HEK293 (cell line): ENCODE results near the gene S1PR5.

Source experiments
- CTCF ChIA-PET: fragments of 350-600 bp; formaldehyde crosslinking; extraction: SDS; loops from one replicate; lab custom pipeline; 2021; ENCODE audit warnings: antibody characterized with exemption; lab: Yijun Ruan, JAX
- POLR2A ChIA-PET: fragments of 300-600 bp; formaldehyde crosslinking; extraction: SDS; loops from one replicate; lab custom pipeline; 2020; ENCODE audit warnings: antibody characterized with exemption, inconsistent platforms; lab: Yijun Ruan, JAX
- H3K27ac ChIP-seq: fragments of 200-500 bp; sonication (Bioruptor generic); 2 replicates; pipeline ENCODE4 v1.5.1; 2014; ENCODE audit warnings: low read depth, low read length, control low read depth, inconsistent platforms; ENCODE audit errors: extremely low read depth
- H3K36me3 ChIP-seq, 2 experiments: fragments of 200-500 bp in 1 of 2; sonication (Bioruptor generic) in 1 of 2; 1 replicate in 1 of 2; 2 replicates in 1 of 2; pipeline ENCODE4 v1.5.1; 2014 to 2017; ENCODE audit warnings: inconsistent platforms in 2 of 2, low read length in 2 of 2; ENCODE audit not compliant: control insufficient read depth in 2 of 2, insufficient read depth in 1 of 2
- H3K4me1 ChIP-seq: fragments of 200-500 bp; sonication (Bioruptor generic); 2 replicates; pipeline ENCODE4 v1.5.1; 2014; ENCODE audit warnings: mild to moderate bottlenecking, low read length, inconsistent platforms; ENCODE audit not compliant: control insufficient read depth, insufficient read depth
- H3K4me3 ChIP-seq: 2 replicates; pipeline ENCODE4 v1.5.1; 2011; ENCODE audit warnings: low read depth, mild to moderate bottlenecking, control low read depth, low read length, moderate library complexity
- H3K9me3 ChIP-seq: fragments of 200-500 bp; sonication (Bioruptor generic); 2 replicates; pipeline ENCODE4 v1.5.1; 2014; ENCODE audit warnings: low read depth, low read length, inconsistent platforms; ENCODE audit not compliant: control insufficient read depth, insufficient read depth
- GLIS1 ChIP-seq: fragments of 450-650 bp; formaldehyde crosslinking; IDR thresholded peaks from 2 replicates; pipeline ENCODE4 v1.5.1; 2016; ENCODE audit warnings: missing biosample characterization, missing genetic modification characterization
- HOXD13 ChIP-seq: sonication (generic); formaldehyde crosslinking; IDR thresholded peaks from 2 replicates; pipeline ENCODE4 v1.8.0; 2022; ENCODE audit warnings: missing genetic modification reagents, borderline replicate concordance
- KLF1 ChIP-seq: fragments of 450-650 bp; formaldehyde crosslinking; IDR thresholded peaks from 2 replicates; pipeline ENCODE4 v1.5.1; 2016; ENCODE audit warnings: missing biosample characterization, missing genetic modification characterization
- PRDM2 ChIP-seq: fragments of 450-650 bp; formaldehyde crosslinking; IDR thresholded peaks from 2 replicates; pipeline ENCODE4 v1.5.1; 2016; ENCODE audit warnings: missing biosample characterization, missing genetic modification characterization, borderline replicate concordance
- SP3 ChIP-seq: fragments of 450-650 bp; formaldehyde crosslinking; IDR thresholded peaks from 2 replicates; pipeline ENCODE4 v1.5.1; 2016; ENCODE audit warnings: missing biosample characterization, missing genetic modification characterization
- SP7 ChIP-seq: fragments of 450-650 bp; formaldehyde crosslinking; IDR thresholded peaks from 2 replicates; pipeline ENCODE4 v1.5.1; 2016; ENCODE audit warnings: missing biosample characterization, missing genetic modification characterization
- YY2 ChIP-seq: fragments of 450-650 bp; formaldehyde crosslinking; IDR thresholded peaks from 2 replicates; pipeline ENCODE4 v1.5.1; 2016; ENCODE audit warnings: missing biosample characterization, missing genetic modification characterization
- ZBTB20 ChIP-seq: fragments of 450-650 bp; formaldehyde crosslinking; IDR thresholded peaks from 2 replicates; pipeline ENCODE4 v1.5.1; 2016; ENCODE audit warnings: missing biosample characterization, missing genetic modification characterization
- ZIC2 ChIP-seq: fragments of 450-650 bp; formaldehyde crosslinking; IDR thresholded peaks from 2 replicates; pipeline ENCODE4 v1.5.1; 2016; ENCODE audit warnings: missing biosample characterization, missing genetic modification characterization
- ZNF10 ChIP-seq: fragments of 450-650 bp; formaldehyde crosslinking; IDR thresholded peaks from 2 replicates; pipeline ENCODE4 v1.5.1; 2017; ENCODE audit warnings: missing biosample characterization, missing genetic modification characterization
- ZNF114 ChIP-seq: fragments of 450-650 bp; formaldehyde crosslinking; IDR thresholded peaks from 2 replicates; pipeline ENCODE4 v1.5.0; 2017; ENCODE audit warnings: missing biosample characterization, missing genetic modification characterization
- ZNF211 ChIP-seq: fragments of 450-650 bp; formaldehyde crosslinking; IDR thresholded peaks from 2 replicates; pipeline ENCODE4 v1.5.1; 2016; ENCODE audit warnings: low read depth, missing biosample characterization, missing genetic modification characterization
- ZNF24 ChIP-seq: fragments of 450-650 bp; formaldehyde crosslinking; IDR thresholded peaks from 2 replicates; pipeline ENCODE4 v1.5.1; 2016; ENCODE audit warnings: missing biosample characterization, missing genetic modification characterization
- ZNF311 ChIP-seq: fragments of 450-650 bp; formaldehyde crosslinking; IDR thresholded peaks from 2 replicates; pipeline ENCODE4 v1.5.1; 2017; ENCODE audit warnings: missing biosample characterization, missing genetic modification characterization, borderline replicate concordance
- ZNF354C ChIP-seq: fragments of 450-650 bp; formaldehyde crosslinking; IDR thresholded peaks from 2 replicates; pipeline ENCODE4 v1.5.1; 2016; ENCODE audit warnings: missing biosample characterization, missing genetic modification characterization, low read depth, borderline replicate concordance
- ZNF366 ChIP-seq: fragments of 450-650 bp; formaldehyde crosslinking; conservative IDR thresholded peaks from 2 replicates; pipeline ENCODE4 v1.5.1; 2016; ENCODE audit warnings: missing biosample characterization, missing genetic modification characterization
- ZNF416 ChIP-seq: fragments of 450-650 bp; formaldehyde crosslinking; IDR thresholded peaks from 2 replicates; pipeline ENCODE4 v1.5.1; 2016; ENCODE audit warnings: missing biosample characterization, missing genetic modification characterization
- ZNF530 ChIP-seq: fragments of 450-650 bp; formaldehyde crosslinking; IDR thresholded peaks from 2 replicates; pipeline ENCODE4 v1.5.1; 2016; ENCODE audit warnings: low read depth, missing biosample characterization, missing genetic modification characterization
- ZNF561 ChIP-seq: fragments of 450-650 bp; IDR thresholded peaks from 2 replicates; pipeline ENCODE4 v1.5.1; 2018; ENCODE audit warnings: missing biosample characterization, missing genetic modification characterization, borderline replicate concordance
- ZNF596 ChIP-seq: fragments of 450-650 bp; IDR thresholded peaks from 2 replicates; pipeline ENCODE4 v1.5.0; 2018; ENCODE audit warnings: missing biosample characterization, mild to moderate bottlenecking, missing genetic modification characterization, moderate library complexity
- ZNF624 ChIP-seq: fragments of 450-650 bp; formaldehyde crosslinking; IDR thresholded peaks from 2 replicates; pipeline ENCODE4 v1.5.1; 2017; ENCODE audit warnings: missing biosample characterization, missing genetic modification characterization
- ZNF629 ChIP-seq: fragments of 450-650 bp; formaldehyde crosslinking; IDR thresholded peaks from 2 replicates; pipeline ENCODE4 v1.5.1; 2017; ENCODE audit warnings: missing biosample characterization, missing genetic modification characterization
- ZNF707 ChIP-seq: fragments of 450-650 bp; formaldehyde crosslinking; IDR thresholded peaks from 2 replicates; pipeline ENCODE4 v1.5.1; 2016; ENCODE audit warnings: missing biosample characterization, missing genetic modification characterization
- ZNF792 ChIP-seq: fragments of 450-650 bp; formaldehyde crosslinking; IDR thresholded peaks from 2 replicates; pipeline ENCODE4 v1.5.1; 2016; ENCODE audit warnings: missing biosample characterization, missing genetic modification characterization
- ZXDB ChIP-seq: fragments of 450-650 bp; formaldehyde crosslinking; IDR thresholded peaks from 2 replicates; pipeline ENCODE4 v1.5.1; 2016; ENCODE audit warnings: missing biosample characterization, missing genetic modification characterization
- TF ChIP-seq, protein P1 (sequence below): fragments of 450-650 bp; formaldehyde crosslinking; IDR thresholded peaks from 2 replicates; pipeline ENCODE4 v1.5.1; 2016; ENCODE audit warnings: missing biosample characterization, missing genetic modification characterization
- TF ChIP-seq, protein P2 (sequence below): fragments of 450-650 bp; formaldehyde crosslinking; IDR thresholded peaks from 2 replicates; pipeline ENCODE4 v1.5.1; 2016; ENCODE audit warnings: missing biosample characterization, missing genetic modification characterization
- TF ChIP-seq, protein P3 (sequence below): fragments of 450-650 bp; formaldehyde crosslinking; IDR thresholded peaks from 2 replicates; pipeline ENCODE4 v1.5.1; 2017; ENCODE audit warnings: missing biosample characterization, missing genetic modification characterization

S1PR5 gene

DNA sequence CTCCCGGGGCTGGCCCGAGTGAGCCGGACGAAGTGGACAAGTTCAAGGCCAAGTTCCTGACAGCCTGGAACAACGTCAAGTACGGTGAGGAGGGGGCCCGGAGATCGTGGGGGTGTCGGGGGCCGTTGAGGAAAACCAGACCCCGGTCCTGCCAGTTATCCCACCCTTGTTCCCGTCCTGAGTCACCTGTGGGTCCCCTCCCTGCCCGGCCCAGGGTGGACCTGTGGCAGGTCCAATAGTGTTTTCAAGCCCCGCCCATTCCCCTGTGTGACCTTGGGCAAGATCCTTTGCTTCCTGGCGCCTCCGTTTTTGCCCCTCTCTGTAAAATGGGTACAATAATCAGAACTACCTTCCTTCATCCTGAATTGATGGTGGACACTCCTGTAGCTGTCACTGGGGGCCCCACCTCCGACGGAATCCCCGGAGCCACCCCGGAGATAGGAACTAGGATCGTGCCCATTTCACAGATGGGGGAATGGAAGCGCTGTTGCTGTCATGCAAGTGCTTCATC, 27.1 kb upstream of the S1PR5 start (continued):
- TF ChIP-seq, protein P1, sequence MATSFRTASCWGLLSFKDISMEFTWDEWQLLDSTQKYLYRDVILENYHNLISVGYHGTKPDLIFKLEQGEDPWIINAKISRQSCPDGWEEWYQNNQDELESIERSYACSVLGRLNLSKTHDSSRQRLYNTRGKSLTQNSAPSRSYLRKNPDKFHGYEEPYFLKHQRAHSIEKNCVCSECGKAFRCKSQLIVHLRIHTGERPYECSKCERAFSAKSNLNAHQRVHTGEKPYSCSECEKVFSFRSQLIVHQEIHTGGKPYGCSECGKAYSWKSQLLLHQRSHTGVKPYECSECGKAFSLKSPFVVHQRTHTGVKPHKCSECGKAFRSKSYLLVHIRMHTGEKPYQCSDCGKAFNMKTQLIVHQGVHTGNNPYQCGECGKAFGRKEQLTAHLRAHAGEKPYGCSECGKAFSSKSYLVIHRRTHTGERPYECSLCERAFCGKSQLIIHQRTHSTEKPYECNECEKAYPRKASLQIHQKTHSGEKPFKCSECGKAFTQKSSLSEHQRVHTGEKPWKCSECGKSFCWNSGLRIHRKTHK = no peak
- no peak for TF ChIP-seq ZNF530 (tag by site-specific recombination)
- no peak for TF ChIP-seq ZNF114
- TF ChIP-seq ZNF596 (tag by site-specific recombination) = no peak
- TF ChIP-seq ZNF792 (tag by site-specific recombination) = no peak
- no peak for TF ChIP-seq GLIS1
- no peak for TF ChIP-seq ZNF624 (tag by site-specific recombination)
- TF ChIP-seq SP7 (tag by site-specific recombination) = 0 out of 2 replicates have a peak, but pooled peaks have one; percentile 29
- 0 out of 2 replicates have a peak, but pooled peaks have one; percentile 32 for TF ChIP-seq ZNF24 (tag by site-specific recombination)
- TF ChIP-seq ZIC2 (tag by site-specific recombination) = no peak
- TF ChIP-seq ZNF10 (tag by site-specific recombination) = no peak
- peak; percentile 48 for TF ChIP-seq KLF1 (tag by site-specific recombination)
- TF ChIP-seq, protein P2, sequence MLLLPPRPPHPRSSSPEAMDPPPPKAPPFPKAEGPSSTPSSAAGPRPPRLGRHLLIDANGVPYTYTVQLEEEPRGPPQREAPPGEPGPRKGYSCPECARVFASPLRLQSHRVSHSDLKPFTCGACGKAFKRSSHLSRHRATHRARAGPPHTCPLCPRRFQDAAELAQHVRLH = 0 out of 2 replicates have a peak, but pooled peaks have one; percentile 25
- TF ChIP-seq ZNF707 = no peak
- TF ChIP-seq, all 188 proteins: peak for 14

DNA sequence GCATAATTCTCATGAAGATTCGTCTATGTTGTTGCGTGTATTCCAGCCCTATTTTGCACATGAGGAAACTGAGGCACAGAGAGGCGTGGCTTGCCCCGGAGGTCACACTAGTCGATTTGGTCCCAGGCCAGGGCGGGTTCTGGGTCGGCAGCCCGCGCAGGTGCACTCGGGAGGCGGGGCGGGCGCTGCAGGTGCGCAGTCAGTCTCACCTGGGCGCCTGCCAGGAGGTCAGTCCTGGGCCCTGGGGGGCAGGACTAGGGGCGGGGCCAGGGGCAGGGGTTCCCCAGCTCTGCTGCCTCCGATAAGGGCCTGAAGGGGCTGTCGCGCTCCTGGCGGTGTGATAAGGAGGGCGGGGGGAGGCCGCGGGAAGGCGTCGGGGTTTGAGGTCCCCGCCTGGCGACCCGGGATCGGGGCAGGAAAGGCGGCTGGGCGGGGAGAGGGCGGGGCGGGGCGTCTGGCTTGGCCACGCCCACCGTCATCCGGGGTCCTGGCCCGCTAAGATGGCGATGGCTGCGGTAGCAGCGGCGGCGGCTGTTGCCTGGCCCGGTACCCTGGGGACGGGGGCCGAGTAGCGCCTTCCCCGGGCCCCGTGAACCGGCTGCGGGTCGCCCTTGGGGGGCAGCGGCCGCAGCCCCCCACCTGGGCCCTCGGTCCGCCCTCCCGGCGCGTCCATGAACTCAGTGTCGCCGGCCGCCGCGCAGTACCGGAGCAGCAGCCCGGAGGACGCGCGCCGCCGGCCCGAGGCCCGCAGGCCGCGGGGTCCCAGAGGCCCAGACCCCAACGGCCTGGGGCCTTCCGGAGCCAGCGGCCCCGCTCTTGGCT, 26.4 kb upstream of the S1PR5 start, which contains the start of gene ATG4D:
Gene ATG4D, plus strand, starts transcription at position 485 of the 822 bp plus-strand sequence. Its CDS starts 187 bp downstream, at position 672.
- Histone ChIP-seq H3K36me3 (peaks cover 0 to 20% of the 10 kb centered on the region in 2 experiments; a peak in 2 of 3 replicates), H3K27ac (peak within 1 kb of the TSS; percentile 94), H3K9me3 (no peaks in the 10 kb centered on the region), H3K4me1 (no peaks in the 10 kb centered on the region), H3K4me3 (peak within 1 kb of the TSS; percentile 89)
- ChIA-PET CTCF (interaction anchor here (0.8 to 2.9 kb wide), 5 partner anchors 12 to 71 kb away, joined by 3 to 18 read pairs (median 4); no protein-coding TSS in a partner anchor), POLR2A (interaction anchor here (0.5 to 2.3 kb wide), 8 partner anchors 9 to 688 kb away, joined by 3 to 7 read pairs (median 4); no protein-coding TSS in a partner anchor)
- TF ChIP-seq ZNF311 (no peak), ZNF561 (tag by site-specific recombination) (peak; percentile 34; the same call in 1 of the 2 replicates), ZXDB (tag by site-specific recombination) (peak; percentile 48; the same call in 1 of the 2 replicates), ZNF416 (tag by site-specific recombination) (no peak), ZNF629 (tag by site-specific recombination) (no peak), ZNF366 (0 out of 2 replicates have a peak, but pooled peaks have one; percentile 5), SP3 (tag by site-specific recombination) (peak; percentile 83), PRDM2 (no peak), ZNF211 (tag by site-specific recombination) (no peak), ZNF354C (tag by site-specific recombination) (no peak), ZIC2 (tag by site-specific recombination) (peak; percentile 67), KLF1 (tag by site-specific recombination) (peak; percentile 58), ZBTB20 (no peak), HOXD13 (CRISPR knock-in tag) (no peak), YY2 (peak; percentile 58; the same call in 1 of the 2 replicates)
- TF ChIP-seq, protein P3, sequence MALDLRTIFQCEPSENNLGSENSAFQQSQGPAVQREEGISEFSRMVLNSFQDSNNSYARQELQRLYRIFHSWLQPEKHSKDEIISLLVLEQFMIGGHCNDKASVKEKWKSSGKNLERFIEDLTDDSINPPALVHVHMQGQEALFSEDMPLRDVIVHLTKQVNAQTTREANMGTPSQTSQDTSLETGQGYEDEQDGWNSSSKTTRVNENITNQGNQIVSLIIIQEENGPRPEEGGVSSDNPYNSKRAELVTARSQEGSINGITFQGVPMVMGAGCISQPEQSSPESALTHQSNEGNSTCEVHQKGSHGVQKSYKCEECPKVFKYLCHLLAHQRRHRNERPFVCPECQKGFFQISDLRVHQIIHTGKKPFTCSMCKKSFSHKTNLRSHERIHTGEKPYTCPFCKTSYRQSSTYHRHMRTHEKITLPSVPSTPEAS (tag by site-specific recombination) = no peak
